ENCODE measurements around the gene PTPN13.

- TF ChIP-seq EZH2 (IDR thresholded peaks at IDR 0.05; ENCODE audit: insufficient read depth, poor library complexity, severe bottlenecking) (no peak), EZH2phosphoT487 (IDR thresholded peaks at IDR 0.05; ENCODE audit: insufficient read depth, low read depth) (no peak)
These were observed 50.8 kb downstream of the PTPN13 start for GRCh38 chr4:86644892-86645291.

All from GM23248 (cell line).